ENCODE measurements around the gene SENP6.

The SENP6 gene

GRCh38 chr6:75611702-75612375, 10.2 kb downstream of the SENP6 start:
- peaks cover 18% of the 10 kb centered on the region for H3K4me1 ChIP-seq
- H3K27ac ChIP-seq: no peak overlapping the region
- H3K79me2 ChIP-seq: peaks cover 65% of the 10 kb centered on the region
- no peak overlapping the region for H3K9ac ChIP-seq
- no peak for TF ChIP-seq CTCF (IDR thresholded peaks at IDR 0.05)
- no peak overlapping the region for H3K4me2 ChIP-seq (ENCODE audit: low read length)
- H2AFZ ChIP-seq: no peak overlapping the region
- H3K36me3 ChIP-seq (ENCODE audit: control insufficient read depth, insufficient read depth, low read length): no peaks in the 10 kb centered on the region
- no peak overlapping the region for H3K4me3 ChIP-seq (ENCODE audit: low read depth, low read length)
- H3K9me3 ChIP-seq (ENCODE audit: control insufficient read depth, low read length): no peaks in the 10 kb centered on the region
- no peaks in the 10 kb centered on the region for H3K27me3 ChIP-seq (ENCODE audit: control insufficient read depth, insufficient read depth, low read length)

- Histone ChIP-seq H3K27me3 (ENCODE audit: control insufficient read depth, insufficient read depth, low read length) (no peaks in the 10 kb centered on the region), H3K9ac (no peak overlapping the region), H3K4me1 (peaks cover 18% of the 10 kb centered on the region), H3K79me2 (peaks cover 61% of the 10 kb centered on the region), H3K27ac (no peak overlapping the region), H3K36me3 (ENCODE audit: control insufficient read depth, insufficient read depth, low read length) (no peaks in the 10 kb centered on the region), H3K9me3 (ENCODE audit: control insufficient read depth, low read length) (no peaks in the 10 kb centered on the region), H3K4me2 (ENCODE audit: low read length) (no peak overlapping the region), H3K4me3 (ENCODE audit: low read depth, low read length) (no peak overlapping the region), H2AFZ (no peak overlapping the region)
- no peak for TF ChIP-seq CTCF (IDR thresholded peaks at IDR 0.05)
These were observed 10.8 kb downstream of the SENP6 start for GRCh38 chr6:75612434-75612833.

GRCh38 chr6:75613056-75613501, 11.4 kb downstream of the SENP6 start:
- peak overlapping the region; percentile 21 for H3K4me2 ChIP-seq (ENCODE audit: low read length)
- no peaks in the 10 kb centered on the region for H3K36me3 ChIP-seq (ENCODE audit: control insufficient read depth, insufficient read depth, low read length)
- no peak overlapping the region for H3K9ac ChIP-seq
- no peaks in the 10 kb centered on the region for H3K9me3 ChIP-seq (ENCODE audit: control insufficient read depth, low read length)
- H3K27ac ChIP-seq: no peak overlapping the region
- no peak overlapping the region for H2AFZ ChIP-seq
- peaks cover 18% of the 10 kb centered on the region for H3K4me1 ChIP-seq
- no peaks in the 10 kb centered on the region for H3K27me3 ChIP-seq (ENCODE audit: control insufficient read depth, insufficient read depth, low read length)
- H3K4me3 ChIP-seq (ENCODE audit: low read depth, low read length): no peak overlapping the region
- TF ChIP-seq CTCF (IDR thresholded peaks at IDR 0.05): no peak
- peaks cover 59% of the 10 kb centered on the region for H3K79me2 ChIP-seq

- no peaks in the 10 kb centered on the region for H3K36me3 ChIP-seq (ENCODE audit: control insufficient read depth, insufficient read depth, low read length)
- no peak overlapping the region for H2AFZ ChIP-seq
- TF ChIP-seq CTCF (IDR thresholded peaks at IDR 0.05): no peak
- H3K9me3 ChIP-seq (ENCODE audit: control insufficient read depth, low read length): no peaks in the 10 kb centered on the region
- no peak overlapping the region for H3K4me2 ChIP-seq (ENCODE audit: low read length)
- H3K79me2 ChIP-seq: peaks cover 37% of the 10 kb centered on the region
- no peak overlapping the region for H3K27ac ChIP-seq
- H3K4me1 ChIP-seq: peaks cover 8% of the 10 kb centered on the region
- no peak overlapping the region for H3K4me3 ChIP-seq (ENCODE audit: low read depth, low read length)
- H3K9ac ChIP-seq: no peak overlapping the region
- H3K27me3 ChIP-seq (ENCODE audit: control insufficient read depth, insufficient read depth, low read length): no peaks in the 10 kb centered on the region
These were observed 16.8 kb downstream of the SENP6 start for GRCh38 chr6:75618437-75618836.

All from parathyroid adenoma (tissue), 2 donors.